ENCODE data around the gene CEP128. TPM values are rescaled to one million over a fixed set of nuclear protein-coding genes. Genes with fewer than 3 reads are reported as not detected.

CEP128 gene
- polyA plus RNA-seq, 1 of the 3 experiments (the other 2 are of a cell fraction), result 1.2 TPM

GRCh38 chr14:80940146-80940545 is 1.4 kb downstream of the CEP128 start:
- Histone ChIP-seq H4K20me1 (ENCODE audit: insufficient read depth) (no peaks in the 10 kb centered on the region), H3K9me2 (no peaks in the 10 kb centered on the region), H2AFZ (ENCODE audit: low read depth) (no peak overlapping the region), H3K79me2 (ENCODE audit: insufficient read depth) (peaks cover 29% of the 10 kb centered on the region), H3K27me3 (ENCODE audit: insufficient read depth) (no peaks in the 10 kb centered on the region), H3K4me2 (no peak overlapping the region), H3F3A (replicated peaks; ENCODE audit: insufficient read depth) (no peaks in the 10 kb centered on the region), H3K9me3 (no peaks in the 10 kb centered on the region), H3K4me1 (ENCODE audit: control insufficient read depth in 1 of 2, insufficient read depth in 2 of 2, low read depth in 1 of 2, low read length in 1 of 2) (peaks cover 0 to 8% of the 10 kb centered on the region in 2 experiments; a peak in 2 of 4 replicates), H3K36me3 (replicated peaks in 1 of 2; ENCODE audit: control insufficient read depth in 1 of 2, insufficient read depth in 2 of 2, low read length in 1 of 2) (no peaks in the 10 kb centered on the region), H3K27ac (ENCODE audit: low read depth in 2 of 2, low read length in 1 of 2) (no peak overlapping the region), H3K9ac (no peak overlapping the region), H3K4me3 (ENCODE audit: low read depth in 2 of 2, low read length in 1 of 2) (no peak overlapping the region)
- TF ChIP-seq IRF3 (IDR thresholded peaks at IDR 0.05; ENCODE audit: low read depth, low read length) (no peak), JUND (IDR thresholded peaks at IDR 0.05) (no peak), FOXM1 (IDR thresholded peaks at IDR 0.05; ENCODE audit: low read depth) (no peak)
- ChIA-PET CTCF (interaction anchor here (1.2 to 2.7 kb wide), 2 partner anchors 15 to 47 kb away, joined by 3 to 12 read pairs; partner anchors contain the start of gene TSHR), POLR2A (interaction anchor here (0.7 kb wide), 1 partner anchor 10 kb away, joined by 3 read pairs; no protein-coding TSS in a partner anchor)
- WGBS (ENCODE audit: low lambda C conversion rate), result 88% methylated on average over 1 of the region's 1 CpG
- DNase-seq, result no peak

GRCh38 chr14:80933686-80934085 is 7.9 kb downstream of the CEP128 start:
- Histone ChIP-seq H3F3A (replicated peaks; ENCODE audit: insufficient read depth) (peaks cover 5% of the 10 kb centered on the region), H3K4me1 (ENCODE audit: control insufficient read depth in 1 of 2, insufficient read depth in 2 of 2, low read depth in 1 of 2, low read length in 1 of 2) (peaks cover 3 to 14% of the 10 kb centered on the region in 2 experiments; a peak in 3 of 4 replicates), H2AFZ (ENCODE audit: low read depth) (no peak overlapping the region), H3K4me2 (no peak overlapping the region), H3K9me2 (no peaks in the 10 kb centered on the region), H3K4me3 (ENCODE audit: low read depth in 2 of 2, low read length in 1 of 2) (no peak overlapping the region), H3K79me2 (ENCODE audit: insufficient read depth) (peaks cover 36% of the 10 kb centered on the region), H3K27me3 (ENCODE audit: insufficient read depth) (no peaks in the 10 kb centered on the region), H3K9me3 (no peaks in the 10 kb centered on the region), H4K20me1 (ENCODE audit: insufficient read depth) (no peaks in the 10 kb centered on the region), H3K27ac (ENCODE audit: low read depth in 2 of 2, low read length in 1 of 2) (no peak overlapping the region), H3K36me3 (replicated peaks in 1 of 2; ENCODE audit: control insufficient read depth in 1 of 2, insufficient read depth in 2 of 2, low read length in 1 of 2) (peaks cover 0 to 4% of the 10 kb centered on the region in 2 experiments), H3K9ac (no peak overlapping the region)
- ChIA-PET CTCF (interaction anchor here (1.2 kb wide), 1 partner anchor 83 kb away, joined by 3 read pairs; no protein-coding TSS in a partner anchor), POLR2A (no interaction called here)
- TF ChIP-seq GATA2 (CRISPR knock-in tag; IDR thresholded peaks at IDR 0.05), result no peak
- no peak for TF ChIP-seq YY1 (IDR thresholded peaks at IDR 0.05; ENCODE audit: low read depth)
- TF ChIP-seq POLR2AphosphoS5 (IDR thresholded peaks at IDR 0.05; ENCODE audit: low read depth, low read length), result no peak
- TF ChIP-seq RXRA (IDR thresholded peaks at IDR 0.05; ENCODE audit: borderline replicate concordance, low read depth), result no peak
- TF ChIP-seq FOXJ3 (CRISPR knock-in tag; IDR thresholded peaks at IDR 0.05), result no peak
- TF ChIP-seq MEF2A (IDR thresholded peaks at IDR 0.05; ENCODE audit: borderline replicate concordance, low read depth), result no peak
- 91% methylated on average over 4 of the region's 4 CpGs for WGBS (ENCODE audit: low lambda C conversion rate)
- DNase-seq, result no peak

GRCh38 chr14:80933282-80933681 is 8.3 kb downstream of the CEP128 start:
- Histone ChIP-seq H2AFZ (ENCODE audit: low read depth) (no peak overlapping the region), H3K9me3 (no peaks in the 10 kb centered on the region), H3K4me3 (ENCODE audit: low read depth in 2 of 2, low read length in 1 of 2) (no peak overlapping the region), H3K27ac (ENCODE audit: low read depth in 2 of 2, low read length in 1 of 2) (no peak overlapping the region), H4K20me1 (ENCODE audit: insufficient read depth) (no peaks in the 10 kb centered on the region), H3K9ac (no peak overlapping the region), H3K27me3 (ENCODE audit: insufficient read depth) (no peaks in the 10 kb centered on the region), H3K36me3 (replicated peaks in 1 of 2; ENCODE audit: control insufficient read depth in 1 of 2, insufficient read depth in 2 of 2, low read length in 1 of 2) (peaks cover 0 to 4% of the 10 kb centered on the region in 2 experiments), H3K4me2 (no peak overlapping the region), H3K79me2 (ENCODE audit: insufficient read depth) (peaks cover 40% of the 10 kb centered on the region), H3K9me2 (no peaks in the 10 kb centered on the region), H3K4me1 (ENCODE audit: control insufficient read depth in 1 of 2, insufficient read depth in 2 of 2, low read depth in 1 of 2, low read length in 1 of 2) (peaks cover 3 to 14% of the 10 kb centered on the region in 2 experiments; a peak in 3 of 4 replicates), H3F3A (replicated peaks; ENCODE audit: insufficient read depth) (peaks cover 5% of the 10 kb centered on the region)
- TF ChIP-seq NFIC (IDR thresholded peaks at IDR 0.05; ENCODE audit: borderline replicate concordance) (no peak), TAF1 (IDR thresholded peaks at IDR 0.05; ENCODE audit: borderline replicate concordance, low read depth, low read length) (no peak), ZBTB33 (IDR thresholded peaks at IDR 0.05; ENCODE audit: borderline replicate concordance, low read depth) (no peak), FOSL2 (IDR thresholded peaks at IDR 0.05; ENCODE audit: borderline replicate concordance, low read depth) (no peak), NRF1 (IDR thresholded peaks at IDR 0.05; ENCODE audit: low read depth, low read length) (no peak), MEF2A (IDR thresholded peaks at IDR 0.05; ENCODE audit: borderline replicate concordance, low read depth) (no peak), EP300 (IDR thresholded peaks at IDR 0.05; ENCODE audit: borderline replicate concordance in 1 of 2, low read depth in 1 of 2, low read length in 1 of 2) (no peak), RAD21 (IDR thresholded peaks at IDR 0.05; ENCODE audit: low read length) (no peak), CHD2 (IDR thresholded peaks at IDR 0.05; ENCODE audit: low read length, partially characterized antibody) (no peak), RFX5 (IDR thresholded peaks at IDR 0.05; ENCODE audit: low read length) (no peak), YY1 (IDR thresholded peaks at IDR 0.05; ENCODE audit: low read depth) (no peak), TCF12 (IDR thresholded peaks at IDR 0.05) (no peak), EZH2phosphoT487 (IDR thresholded peaks at IDR 0.05; ENCODE audit: borderline replicate concordance, low read depth) (no peak), GATA2 (CRISPR knock-in tag; IDR thresholded peaks at IDR 0.05) (no peak), RXRA (IDR thresholded peaks at IDR 0.05; ENCODE audit: borderline replicate concordance, low read depth) (no peak), TEAD4 (IDR thresholded peaks at IDR 0.05; ENCODE audit: borderline replicate concordance, insufficient read depth) (no peak)
- ChIA-PET POLR2A (no interaction called here), CTCF (interaction anchor here (1.2 kb wide), 1 partner anchor 83 kb away, joined by 3 read pairs; no protein-coding TSS in a partner anchor)
- DNase-seq, result no peak

All from SK-N-SH (cell line).